Cardiac septum (tissue), 1 donor: Measurements from ENCODE around the gene IGSF9. TPM values are rescaled to one million over a fixed set of nuclear protein-coding genes. Genes with fewer than 3 reads are reported as not detected.

Source experiments
- DNase-seq: peaks from one replicate; pipeline ENCODE4 v3.0.0-alpha.2; 2020; ENCODE audit warnings: low spot score
- intact Hi-C: fragments of 100-400 bp; cut with DNase I; formaldehyde crosslinking; loops from one replicate; pipeline ENCODE4 v1.14.0; 2022
- total RNA-seq: library from RNA; stranded (reverse); fragmentation: NEBNext Ultra II Directional; extraction: Animal tissue kit (Norgen Biotek cat#: 25700); gene quantifications from one replicate; pipeline ENCODE4 v1.2.1, GENCODE V29; 2021
- donor health status: DM: no; HTN: no; CAD: no.

Gene IGSF9
- total RNA-seq, 1 donor from 2014 or later = not detected

GRCh38 chr1:159924791-159925718 lies 20.4 kb downstream of the IGSF9 start, which contains the start of gene TAGLN2:
Gene TAGLN2 (minus strand): TSS chr1:159925507. CDS start chr1:159920509, 4,998 bp downstream.
- peak; percentile 96 for DNase-seq
- intact Hi-C loops = loop anchor here (1.0 to 5.0 kb wide), 3 partner anchors 35 to 1773 kb away; partner anchors contain the start of gene IFI16

- intact Hi-C loops = loop anchor here (5.0 kb wide), 1 partner anchor 917 kb away; the partner anchor contains the start of gene IFI16
Observed at GRCh38 chr1:159924025-159924790, 21.2 kb downstream of the IGSF9 start.

GRCh38 chr1:159923203-159924024 lies 22.0 kb downstream of the IGSF9 start:
- DNase-seq = peak; percentile 95
- intact Hi-C loops = loop anchor here (1.0 to 5.0 kb wide), 2 partner anchors 69 to 916 kb away; partner anchors contain the start of gene IFI16

More at GRCh38 chr1:159924025-159924790, 21.2 kb downstream of the IGSF9 start:
- peak; percentile 95 for DNase-seq

GRCh38 chr1:159922511-159923202 lies 22.8 kb downstream of the IGSF9 start:
- DNase-seq = no peak
- intact Hi-C loops = loop anchor here (1.0 to 5.0 kb wide), 2 partner anchors 68 to 915 kb away; partner anchors contain the start of gene IFI16

GRCh38 chr1:159921700-159922504 lies 23.5 kb downstream of the IGSF9 start:
- no peak for DNase-seq
- intact Hi-C loops = loop anchor here (5.0 kb wide), 1 partner anchor 915 kb away; the partner anchor contains the start of gene IFI16

GRCh38 chr1:159921251-159921650 lies 24.2 kb downstream of the IGSF9 start:
- intact Hi-C loops = loop anchor here (5.0 kb wide), 1 partner anchor 914 kb away; the partner anchor contains the start of gene IFI16
- no peak for DNase-seq

GRCh38 chr1:159920651-159921050 lies 24.8 kb downstream of the IGSF9 start:
- intact Hi-C loops = loop anchor here (5.0 kb wide), 1 partner anchor 913 kb away; the partner anchor contains the start of gene IFI16
- no peak for DNase-seq

- no peak for DNase-seq
- intact Hi-C loops = loop anchor here (5.0 kb wide), 1 partner anchor 913 kb away; the partner anchor contains the start of gene IFI16
Observed at GRCh38 chr1:159920202-159920601, 25.2 kb downstream of the IGSF9 start.

- DNase-seq = no peak
- intact Hi-C loops = no loop called here
Observed at GRCh38 chr1:159919236-159919865, 26.1 kb downstream of the IGSF9 start.

GRCh38 chr1:159918352-159919200 lies 26.8 kb downstream of the IGSF9 start:
- DNase-seq = no peak
- intact Hi-C loops = no loop called here

- no peak for DNase-seq
- intact Hi-C loops = no loop called here
Observed at GRCh38 chr1:159917533-159918351, 27.7 kb downstream of the IGSF9 start.

GRCh38 chr1:159916242-159917051 lies 29.0 kb downstream of the IGSF9 start:
- intact Hi-C loops = no loop called here
- no peak for DNase-seq

- intact Hi-C loops = no loop called here
- no peak for DNase-seq
Observed at GRCh38 chr1:159915571-159916241, 29.7 kb downstream of the IGSF9 start.
